HepG2 (cell line): ENCODE results near the gene BTBD19.

Experiments used
- CREB1 ChIP-seq, 2 experiments: fragments of 450-650 bp in 1 of 2; IDR thresholded peaks; 2 replicates each; pipeline ENCODE4 v1.6.1; 2016 to 2017; ENCODE audit warnings: control low read depth in 1 of 2, mild to moderate bottlenecking in 1 of 2, missing compliant biosample characterization in 1 of 2, missing genetic modification characterization in 1 of 2
- CTCF ChIP-seq: sonication (generic); formaldehyde crosslinking; IDR thresholded peaks from 2 replicates; pipeline ENCODE4 v1.5.0; 2020; ENCODE audit warnings: mild to moderate bottlenecking, missing genetic modification reagents, moderate library complexity
- EP300 ChIP-seq, 3 experiments: sonication (generic) in 1 of 3; formaldehyde crosslinking in 1 of 3; IDR thresholded peaks; 2 replicates each; pipeline versions ENCODE4 v1.5.1 to v1.6.1; 2011 to 2020; ENCODE audit warnings: low read depth in 2 of 3, low read length in 2 of 3, borderline replicate concordance in 1 of 3, improper control_type of control experiment in 1 of 3, mild to moderate bottlenecking in 1 of 3, missing genetic modification reagents in 1 of 3, moderate library complexity in 1 of 3
- EZH2 ChIP-seq: conservative IDR thresholded peaks from 2 replicates; pipeline ENCODE4 v1.6.1; 2012; ENCODE audit warnings: mild to moderate bottlenecking, low read depth, low read length, moderate library complexity
- NFYB ChIP-seq: sonication (generic); formaldehyde crosslinking; IDR thresholded peaks from 2 replicates; pipeline ENCODE4 v1.4.0; 2020; ENCODE audit warnings: missing genetic modification reagents
- PBX3 ChIP-seq: sonication (generic); formaldehyde crosslinking; IDR thresholded peaks from 2 replicates; pipeline ENCODE4 v1.8.1; 2023; ENCODE audit warnings: missing genetic modification reagents, inconsistent platforms, borderline replicate concordance
- PHF5A ChIP-seq: IDR thresholded peaks from one replicate; pipeline ENCODE4 v1.6.1; 2018; ENCODE audit warnings: low read depth, missing genetic modification reagents; ENCODE audit not compliant: unreplicated experiment
- RELA ChIP-seq: sonication (generic); formaldehyde crosslinking; IDR thresholded peaks from 2 replicates; pipeline ENCODE4 v1.4.0; 2020; ENCODE audit warnings: missing genetic modification reagents
- RFX1 ChIP-seq: fragments of 450-650 bp; IDR thresholded peaks from 2 replicates; pipeline ENCODE4 v1.6.1; 2017
- ZNF24 ChIP-seq: fragments of 450-650 bp; IDR thresholded peaks from 2 replicates; pipeline ENCODE4 v1.6.1; 2017; ENCODE audit warnings: antibody characterized with exemption, mild to moderate bottlenecking
- ZNF280D ChIP-seq: sonication (generic); formaldehyde crosslinking; IDR thresholded peaks from 2 replicates; pipeline ENCODE4 v1.5.1; 2020; ENCODE audit warnings: mild to moderate bottlenecking, missing genetic modification reagents
- ZNF660 ChIP-seq: sonication (generic); formaldehyde crosslinking; IDR thresholded peaks from 2 replicates; pipeline ENCODE4 v1.5.1; 2020; ENCODE audit warnings: mild to moderate bottlenecking, low read depth, missing genetic modification reagents, borderline replicate concordance
- ZNF670 ChIP-seq: sonication (generic); formaldehyde crosslinking; IDR thresholded peaks from 2 replicates; pipeline ENCODE4 v1.8.0; 2022; ENCODE audit warnings: mild to moderate bottlenecking, missing genetic modification reagents, borderline replicate concordance

- no peak for TF ChIP-seq PBX3
- no peak for TF ChIP-seq ZNF280D (CRISPR knock-in tag)
- TF ChIP-seq RELA (CRISPR knock-in tag) = no peak
- TF ChIP-seq ZNF24 = no peak
- TF ChIP-seq EZH2 = no peak
- TF ChIP-seq EP300 (IDR thresholded peaks at IDR 0.05; ENCODE audit: low read depth in 2 of 2, low read length in 2 of 2) = no peak
- no peak for TF ChIP-seq EP300 (CRISPR knock-in tag; IDR thresholded peaks at IDR 0.05; ENCODE audit: borderline replicate concordance)
- no peak for TF ChIP-seq PHF5A (CRISPR knock-in tag)
- no peak for TF ChIP-seq CTCF (CRISPR knock-in tag)
- TF ChIP-seq RFX1 = no peak
- TF ChIP-seq CREB1 (IDR thresholded peaks at IDR 0.05) = no peak
- TF ChIP-seq CREB1 (CRISPR knock-in tag; IDR thresholded peaks at IDR 0.05) = peak; percentile 23; the same call in 1 of the 2 replicates
- TF ChIP-seq NFYB (CRISPR knock-in tag) = no peak
- no peak for TF ChIP-seq ZNF660
- no peak for TF ChIP-seq ZNF670 (CRISPR knock-in tag)
These were observed 40.3 kb downstream of the BTBD19 start for GRCh38 chr1:44848456-44849181.
